ENCODE data around the gene MAD2L1BP.
A peak's percentile ranks its signal among the peaks of the same experiment; 100 is the strongest.

MAD2L1BP gene

DNA sequence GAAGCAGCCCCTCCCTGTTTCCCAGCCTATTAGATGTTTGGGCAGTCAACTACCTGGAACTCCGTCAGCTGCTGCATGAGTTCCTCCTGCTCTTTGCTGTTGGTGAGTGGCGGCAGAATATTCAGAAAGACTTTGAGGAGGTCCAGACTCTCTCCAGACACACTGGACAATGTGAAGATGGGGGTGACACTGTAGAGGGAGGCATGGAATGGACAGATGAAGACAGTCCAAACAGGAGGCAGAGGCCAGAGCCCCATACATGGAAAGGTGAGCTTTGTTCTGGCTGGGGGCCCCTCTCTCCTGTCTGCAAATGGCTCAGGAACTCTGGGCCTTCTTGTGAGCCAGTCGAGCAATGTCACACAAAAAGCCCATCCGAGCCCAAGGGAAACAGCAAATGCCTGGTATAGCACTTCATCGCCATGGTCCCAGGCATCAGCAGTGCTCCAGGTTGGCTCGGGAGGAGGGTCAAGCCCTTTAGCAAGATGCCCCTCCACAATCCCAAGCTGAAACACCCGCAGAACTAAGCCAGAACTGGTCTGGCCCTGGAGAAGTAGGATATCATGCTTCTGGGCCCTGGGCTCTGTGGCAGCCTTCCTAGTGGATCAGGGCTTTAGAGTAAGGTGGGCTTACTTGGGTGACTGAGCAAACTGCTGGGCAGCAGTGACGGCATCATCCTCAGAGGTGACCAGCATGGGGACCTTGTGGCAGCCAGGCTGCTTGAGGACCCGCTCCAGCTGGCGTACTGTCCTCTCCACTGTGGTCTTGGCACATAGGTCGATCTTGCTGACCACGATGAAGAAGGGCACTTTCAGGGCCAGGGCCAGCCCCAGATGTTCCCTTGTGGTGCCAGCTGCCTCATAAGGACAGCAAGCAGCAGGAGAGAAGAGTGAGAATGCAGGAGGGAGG, 11.5 kb upstream of the MAD2L1BP start:
- TF ChIP-seq, protein P1, sequence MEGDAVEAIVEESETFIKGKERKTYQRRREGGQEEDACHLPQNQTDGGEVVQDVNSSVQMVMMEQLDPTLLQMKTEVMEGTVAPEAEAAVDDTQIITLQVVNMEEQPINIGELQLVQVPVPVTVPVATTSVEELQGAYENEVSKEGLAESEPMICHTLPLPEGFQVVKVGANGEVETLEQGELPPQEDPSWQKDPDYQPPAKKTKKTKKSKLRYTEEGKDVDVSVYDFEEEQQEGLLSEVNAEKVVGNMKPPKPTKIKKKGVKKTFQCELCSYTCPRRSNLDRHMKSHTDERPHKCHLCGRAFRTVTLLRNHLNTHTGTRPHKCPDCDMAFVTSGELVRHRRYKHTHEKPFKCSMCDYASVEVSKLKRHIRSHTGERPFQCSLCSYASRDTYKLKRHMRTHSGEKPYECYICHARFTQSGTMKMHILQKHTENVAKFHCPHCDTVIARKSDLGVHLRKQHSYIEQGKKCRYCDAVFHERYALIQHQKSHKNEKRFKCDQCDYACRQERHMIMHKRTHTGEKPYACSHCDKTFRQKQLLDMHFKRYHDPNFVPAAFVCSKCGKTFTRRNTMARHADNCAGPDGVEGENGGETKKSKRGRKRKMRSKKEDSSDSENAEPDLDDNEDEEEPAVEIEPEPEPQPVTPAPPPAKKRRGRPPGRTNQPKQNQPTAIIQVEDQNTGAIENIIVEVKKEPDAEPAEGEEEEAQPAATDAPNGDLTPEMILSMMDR (IDR thresholded peaks at IDR 0.05), result no peak
- Mint-ChIP-seq H3K4me1 (peaks cover 22% of the 10 kb centered on the region), H3K27ac (no peak overlapping the region), H3K36me3 (ENCODE audit: low read depth) (peaks cover 50% of the 10 kb centered on the region), H3K4me3 (no peak overlapping the region), H3K9me3 (no peaks in the 10 kb centered on the region), H3K27me3 (ENCODE audit: low read depth, poor library complexity) (peaks cover 3% of the 10 kb centered on the region)
- DNase-seq, result no peak

GRCh38 chr6:43624786-43625288, 10.8 kb upstream of the MAD2L1BP start:
- H3K27ac Mint-ChIP-seq, result no peak overlapping the region
- no peak overlapping the region for H3K4me3 Mint-ChIP-seq
- H3K36me3 Mint-ChIP-seq (ENCODE audit: low read depth), result peaks cover 50% of the 10 kb centered on the region
- no peaks in the 10 kb centered on the region for H3K9me3 Mint-ChIP-seq
- TF ChIP-seq, protein P1 (IDR thresholded peaks at IDR 0.05), result no peak
- peaks cover 3% of the 10 kb centered on the region for H3K27me3 Mint-ChIP-seq (ENCODE audit: low read depth, poor library complexity)
- no peak for DNase-seq
- peaks cover 22% of the 10 kb centered on the region for H3K4me1 Mint-ChIP-seq

GRCh38 chr6:43625393-43625992, 10.1 kb upstream of the MAD2L1BP start:
- Mint-ChIP-seq H3K4me1 (peaks cover 28% of the 10 kb centered on the region), H3K36me3 (ENCODE audit: low read depth) (peaks cover 50% of the 10 kb centered on the region), H3K4me3 (no peak overlapping the region), H3K9me3 (no peaks in the 10 kb centered on the region), H3K27me3 (ENCODE audit: low read depth, poor library complexity) (peaks cover 2% of the 10 kb centered on the region), H3K27ac (peak overlapping the region; percentile 52)
- TF ChIP-seq, protein P1 (IDR thresholded peaks at IDR 0.05), result no peak
- DNase-seq, result no peak

GRCh38 chr6:43627008-43627825, 8.4 kb upstream of the MAD2L1BP start:
- peaks cover 43% of the 10 kb centered on the region for H3K36me3 Mint-ChIP-seq (ENCODE audit: low read depth)
- peaks cover 33% of the 10 kb centered on the region for H3K4me1 Mint-ChIP-seq
- H3K27ac Mint-ChIP-seq, result peak overlapping the region; percentile 43
- no peaks in the 10 kb centered on the region for H3K27me3 Mint-ChIP-seq (ENCODE audit: low read depth, poor library complexity)
- TF ChIP-seq, protein P1 (IDR thresholded peaks at IDR 0.05), result no peak
- H3K4me3 Mint-ChIP-seq, result peak overlapping the region; percentile 99
- no peak for DNase-seq
- H3K9me3 Mint-ChIP-seq, result no peaks in the 10 kb centered on the region

GRCh38 chr6:43628393-43629103, 7.1 kb upstream of the MAD2L1BP start:
- H3K4me3 Mint-ChIP-seq, result peak overlapping the region; percentile 99
- TF ChIP-seq, protein P1 (IDR thresholded peaks at IDR 0.05), result no peak
- peak; percentile 47 for DNase-seq
- H3K27ac Mint-ChIP-seq, result peak overlapping the region; percentile 55
- H3K9me3 Mint-ChIP-seq, result no peaks in the 10 kb centered on the region
- no peaks in the 10 kb centered on the region for H3K27me3 Mint-ChIP-seq (ENCODE audit: low read depth, poor library complexity)
- H3K36me3 Mint-ChIP-seq (ENCODE audit: low read depth), result peaks cover 31% of the 10 kb centered on the region
- H3K4me1 Mint-ChIP-seq, result peaks cover 34% of the 10 kb centered on the region

All from nephron progenitor cell (in vitro differentiated cells).